Breast epithelium (tissue), 4 donors: ENCODE results near the gene PKD2L1. TPM values are rescaled to one million over a fixed set of nuclear protein-coding genes. Genes with fewer than 3 reads are reported as not detected.
A peak's percentile ranks its signal among the peaks of the same experiment; 100 is the strongest.

ENCODE experiments used
- DNase-seq, 2 donors: peaks; one replicate each; pipeline ENCODE4 v3.0.0-alpha.2; 2019; ENCODE audit warnings: low spot score in 2 of 2
- H3K27ac ChIP-seq, 2 donors: fragments of 200-600 bp; sonication (generic) in 1 of 2; one replicate each; pipeline ENCODE4 v1.5.1; 2016 to 2019; ENCODE audit warnings: mild to moderate bottlenecking in 1 of 2
- H3K27me3 ChIP-seq, 2 donors: fragments of 200-600 bp; sonication (generic) in 1 of 2; one replicate each; pipeline versions ENCODE4 v1.5.1 to v1.6.0; 2017 to 2019; ENCODE audit warnings: control low read depth in 1 of 2, mild to moderate bottlenecking in 1 of 2
- H3K36me3 ChIP-seq: fragments of 200-600 bp; one replicate; pipeline ENCODE4 v1.5.1; 2019
- H3K4me1 ChIP-seq, 2 donors: fragments of 200-600 bp; sonication (generic); one replicate each; pipeline ENCODE4 v1.5.1; 2016 to 2019; ENCODE audit warnings: control low read depth in 1 of 2
- H3K4me3 ChIP-seq, 3 donors: fragments of 200-600 bp; sonication (generic); 1 replicate in 2 of 3; 2 replicates in 1 of 3; pipeline ENCODE4 v1.5.1; 2016 to 2019; ENCODE audit warnings: mild to moderate bottlenecking in 3 of 3, moderate library complexity in 2 of 3
- H3K9me3 ChIP-seq, 2 donors: fragments of 200-600 bp; sonication (generic) in 1 of 2; one replicate each; pipeline ENCODE4 v1.5.1; 2016 to 2019; ENCODE audit warnings: control low read depth in 1 of 2
- CTCF ChIP-seq, 3 donors: fragments of 450-650 bp; IDR thresholded peaks; one replicate each; pipeline ENCODE4 v1.5.1; 2016 to 2017; ENCODE audit warnings: antibody characterized with exemption in 3 of 3, mild to moderate bottlenecking in 3 of 3, moderate library complexity in 3 of 3
- POLR2A ChIP-seq: fragments of 450-650 bp; IDR thresholded peaks from one replicate; pipeline ENCODE4 v1.6.1; 2016; ENCODE audit warnings: antibody characterized with exemption, mild to moderate bottlenecking, moderate library complexity
- POLR2AphosphoS5 ChIP-seq, 3 donors: sonication (generic); formaldehyde crosslinking; IDR thresholded peaks; one replicate each; pipeline ENCODE4 v1.6.1; 2017; ENCODE audit warnings: antibody characterized with exemption in 3 of 3
- intact Hi-C: fragments of 100-400 bp; cut with DNase I; formaldehyde crosslinking; loops from one replicate; pipeline ENCODE4 v1.15.1; 2023; ENCODE audit warnings: low total_unique reads
- total RNA-seq, 3 donors: library from RNA; depleted of rRNA; stranded (reverse); fragments of >200 nt; gene quantifications; one replicate each; pipeline ENCODE4 v1.1.0, GENCODE V29; 2016

The PKD2L1 gene
- total RNA-seq, 3 donors from 2014 or later, result 0.32 to 1.5 TPM; not detected in 1

GRCh38 chr10:100359529-100360150 lies 29.6 kb upstream of the PKD2L1 start:
- Histone ChIP-seq H3K27me3 (no peaks in the 10 kb centered on the region), H3K36me3 (no peaks in the 10 kb centered on the region), H3K27ac (peak overlapping the region; percentile 15 to 46), H3K4me3 (no peak overlapping the region), H3K9me3 (no peaks in the 10 kb centered on the region), H3K4me1 (peaks cover 0 to 5% of the 10 kb centered on the region in 2 donors)
- TF ChIP-seq CTCF (IDR thresholded peaks at IDR 0.05), result no peak
- DNase-seq, result no peak
- intact Hi-C loops, result no loop called here

- Histone ChIP-seq H3K4me3 (no peak overlapping the region), H3K9me3 (no peaks in the 10 kb centered on the region), H3K27me3 (no peaks in the 10 kb centered on the region), H3K4me1 (peaks cover 0 to 5% of the 10 kb centered on the region in 2 donors), H3K36me3 (no peaks in the 10 kb centered on the region), H3K27ac (peak overlapping the region; percentile 3 to 15)
- no peak for DNase-seq
- TF ChIP-seq POLR2A (no peak), POLR2AphosphoS5 (IDR thresholded peaks at IDR 0.05) (no peak)
- intact Hi-C loops, result no loop called here
Observed at GRCh38 chr10:100359030-100359432, 29.0 kb upstream of the PKD2L1 start.

GRCh38 chr10:100357059-100357858 lies 27.2 kb upstream of the PKD2L1 start:
- no peaks in the 10 kb centered on the region for H3K36me3 ChIP-seq
- H3K27ac ChIP-seq, result peak overlapping the region in 1 of 2 donors; percentile 10
- intact Hi-C loops, result no loop called here
- peaks cover 0 to 5% of the 10 kb centered on the region in 2 donors for H3K4me1 ChIP-seq
- no peaks in the 10 kb centered on the region for H3K27me3 ChIP-seq
- no peak overlapping the region for H3K4me3 ChIP-seq
- no peak for DNase-seq
- TF ChIP-seq POLR2AphosphoS5 (IDR thresholded peaks at IDR 0.05) (no peak), POLR2A (no peak), CTCF (IDR thresholded peaks at IDR 0.05) (no peak)
- H3K9me3 ChIP-seq, result no peaks in the 10 kb centered on the region

GRCh38 chr10:100356067-100357017 lies 26.3 kb upstream of the PKD2L1 start:
- Histone ChIP-seq H3K4me3 (no peak overlapping the region), H3K27me3 (no peaks in the 10 kb centered on the region), H3K36me3 (no peaks in the 10 kb centered on the region), H3K4me1 (peaks cover 0 to 5% of the 10 kb centered on the region in 2 donors), H3K27ac (peak overlapping the region in 1 of 2 donors; percentile 10), H3K9me3 (no peaks in the 10 kb centered on the region)
- DNase-seq, result no peak
- intact Hi-C loops, result no loop called here
- no peak for TF ChIP-seq CTCF (IDR thresholded peaks at IDR 0.05)
- TF ChIP-seq POLR2A, result no peak
- no peak for TF ChIP-seq POLR2AphosphoS5 (IDR thresholded peaks at IDR 0.05)

GRCh38 chr10:100355086-100355485 lies 25.1 kb upstream of the PKD2L1 start:
- no peaks in the 10 kb centered on the region for H3K9me3 ChIP-seq
- H3K4me1 ChIP-seq, result peaks cover 0 to 5% of the 10 kb centered on the region in 2 donors
- DNase-seq, result no peak
- no peak overlapping the region for H3K4me3 ChIP-seq
- TF ChIP-seq CTCF (IDR thresholded peaks at IDR 0.05) (no peak), POLR2AphosphoS5 (IDR thresholded peaks at IDR 0.05) (no peak), POLR2A (no peak)
- intact Hi-C loops, result no loop called here
- no peak overlapping the region for H3K27ac ChIP-seq
- H3K27me3 ChIP-seq, result no peaks in the 10 kb centered on the region
- H3K36me3 ChIP-seq, result no peaks in the 10 kb centered on the region
